Measurements from ENCODE around the gene BBS12.

DNA sequence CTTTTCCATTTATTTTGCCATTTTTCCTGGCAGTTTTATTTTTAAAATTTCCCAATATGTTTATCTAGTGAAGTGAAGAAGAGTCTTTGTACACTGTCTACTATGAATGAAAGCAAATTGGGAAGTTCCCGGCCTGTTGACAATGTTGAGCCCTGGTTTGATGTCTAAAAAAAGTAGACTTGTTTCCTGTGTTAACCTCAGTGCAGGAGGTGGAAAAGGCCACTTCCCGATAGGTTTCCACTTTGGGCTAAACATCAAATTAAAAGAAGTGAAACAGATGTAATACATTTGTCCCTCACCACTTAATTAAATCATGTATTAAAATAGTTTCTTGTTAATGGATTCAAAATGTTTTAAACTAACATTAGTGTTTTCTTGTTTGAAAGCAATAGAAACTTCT is 30.0 kb downstream of the BBS12 start:
- TF ChIP-seq, protein P1, sequence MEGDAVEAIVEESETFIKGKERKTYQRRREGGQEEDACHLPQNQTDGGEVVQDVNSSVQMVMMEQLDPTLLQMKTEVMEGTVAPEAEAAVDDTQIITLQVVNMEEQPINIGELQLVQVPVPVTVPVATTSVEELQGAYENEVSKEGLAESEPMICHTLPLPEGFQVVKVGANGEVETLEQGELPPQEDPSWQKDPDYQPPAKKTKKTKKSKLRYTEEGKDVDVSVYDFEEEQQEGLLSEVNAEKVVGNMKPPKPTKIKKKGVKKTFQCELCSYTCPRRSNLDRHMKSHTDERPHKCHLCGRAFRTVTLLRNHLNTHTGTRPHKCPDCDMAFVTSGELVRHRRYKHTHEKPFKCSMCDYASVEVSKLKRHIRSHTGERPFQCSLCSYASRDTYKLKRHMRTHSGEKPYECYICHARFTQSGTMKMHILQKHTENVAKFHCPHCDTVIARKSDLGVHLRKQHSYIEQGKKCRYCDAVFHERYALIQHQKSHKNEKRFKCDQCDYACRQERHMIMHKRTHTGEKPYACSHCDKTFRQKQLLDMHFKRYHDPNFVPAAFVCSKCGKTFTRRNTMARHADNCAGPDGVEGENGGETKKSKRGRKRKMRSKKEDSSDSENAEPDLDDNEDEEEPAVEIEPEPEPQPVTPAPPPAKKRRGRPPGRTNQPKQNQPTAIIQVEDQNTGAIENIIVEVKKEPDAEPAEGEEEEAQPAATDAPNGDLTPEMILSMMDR (IDR thresholded peaks at IDR 0.05; ENCODE audit: insufficient read depth, low read length, poor library complexity, severe bottlenecking): no peak
- TF ChIP-seq EZH2phosphoT487 (conservative IDR thresholded peaks at IDR 0.05; ENCODE audit: low read length): no peak

Data from SU-DHL-6 (cell line).